Activated CD8-positive, alpha-beta memory T cell treated with anti-CD3 and anti-CD28 coated beads, Interleukin-2, amount 50 U/mL, for 1 hour (primary cell): ENCODE measurements around the gene KRT32.
"Not testable (repeated sequence)": the region's sequence is repeated elsewhere in the genome, so short reads cannot be mapped to it uniquely, and the experiment has no call there.

Source experiments
- DNase-seq: peaks from one replicate; pipeline ENCODE4 v3.0.0-alpha.2; 2020; ENCODE audit errors: extremely low read depth

The KRT32 gene

DNA sequence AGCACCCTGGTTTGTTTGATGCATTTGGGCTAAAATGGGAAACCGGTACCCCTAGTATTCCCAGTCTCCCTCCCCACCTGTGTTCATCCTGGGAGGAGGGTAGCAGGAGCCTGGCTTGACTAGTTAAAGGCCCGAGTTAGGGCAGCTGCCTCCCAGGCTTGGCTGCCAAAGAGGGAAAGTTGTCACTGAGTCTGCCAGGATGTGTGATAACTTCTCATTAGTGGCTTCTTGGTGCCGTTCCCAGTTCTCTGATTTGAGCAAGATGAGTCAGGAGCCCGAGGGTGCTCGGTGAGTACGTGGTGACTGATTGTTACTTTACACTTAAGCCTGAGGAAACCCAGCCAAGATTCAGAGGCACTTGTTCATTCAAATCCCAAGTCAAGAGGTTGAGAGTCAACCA is 2.5 kb downstream of the KRT32 start:
- no peak for DNase-seq

DNA sequence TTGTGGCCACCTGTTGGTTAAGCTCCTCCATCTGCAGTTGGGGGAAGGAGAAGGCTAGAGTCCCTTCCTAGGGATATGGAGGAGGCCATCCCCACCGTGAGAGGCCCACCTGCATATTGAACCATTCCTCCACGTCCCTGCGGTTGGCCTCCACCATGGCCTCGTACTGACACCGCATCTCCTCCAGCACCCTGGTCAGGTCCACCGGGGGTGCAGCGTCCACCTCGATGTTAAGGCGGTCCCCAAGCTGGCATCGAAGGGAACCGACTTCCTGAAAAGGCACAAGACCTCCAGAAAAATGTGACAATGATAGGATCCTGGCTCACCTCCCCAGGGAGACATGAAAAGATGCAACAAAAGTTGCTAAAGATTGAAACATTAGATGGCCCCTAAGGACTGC is 3.0 kb downstream of the KRT32 start:
- DNase-seq = no peak

DNA sequence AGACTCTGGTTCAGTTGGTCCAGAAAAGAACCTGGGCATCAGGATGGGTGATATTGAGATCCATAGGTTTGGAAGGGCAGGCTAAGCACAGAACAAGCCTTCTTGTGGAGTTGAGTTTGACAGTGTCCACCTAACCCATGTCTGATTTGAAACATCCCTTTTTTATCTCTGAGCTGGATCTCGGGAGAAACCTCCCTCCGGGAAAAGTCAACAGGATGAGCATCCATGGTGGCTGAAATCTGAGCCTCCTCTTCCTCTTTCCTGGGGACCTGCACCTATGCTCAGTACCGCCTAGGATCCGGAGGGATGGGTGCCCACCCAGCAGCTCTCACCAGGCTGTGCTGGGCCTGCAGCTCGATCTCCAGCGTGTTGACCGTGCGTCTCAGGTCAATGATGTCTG is 3.4 kb downstream of the KRT32 start:
- DNase-seq = no peak

DNA sequence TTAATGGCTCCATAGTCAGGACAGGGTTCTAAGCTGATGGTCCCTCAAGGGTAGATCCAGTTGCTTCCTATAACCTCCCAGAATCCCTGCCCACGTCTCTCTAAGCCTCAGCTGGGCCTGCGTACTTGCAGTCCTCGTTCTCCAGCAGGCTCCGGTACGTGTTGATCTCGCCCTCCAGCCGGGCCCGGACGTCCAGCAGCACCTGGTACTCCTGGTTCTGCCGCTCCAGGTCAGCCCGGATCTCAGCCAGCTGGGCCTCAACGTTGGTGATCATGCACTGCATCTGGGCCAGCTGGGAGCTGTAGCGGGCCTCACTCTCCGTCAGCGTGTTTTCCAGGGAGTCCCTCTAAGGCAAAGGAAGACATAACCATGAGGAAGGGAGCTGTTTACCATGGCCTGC is 4.5 kb downstream of the KRT32 start:
- DNase-seq = no peak

DNA sequence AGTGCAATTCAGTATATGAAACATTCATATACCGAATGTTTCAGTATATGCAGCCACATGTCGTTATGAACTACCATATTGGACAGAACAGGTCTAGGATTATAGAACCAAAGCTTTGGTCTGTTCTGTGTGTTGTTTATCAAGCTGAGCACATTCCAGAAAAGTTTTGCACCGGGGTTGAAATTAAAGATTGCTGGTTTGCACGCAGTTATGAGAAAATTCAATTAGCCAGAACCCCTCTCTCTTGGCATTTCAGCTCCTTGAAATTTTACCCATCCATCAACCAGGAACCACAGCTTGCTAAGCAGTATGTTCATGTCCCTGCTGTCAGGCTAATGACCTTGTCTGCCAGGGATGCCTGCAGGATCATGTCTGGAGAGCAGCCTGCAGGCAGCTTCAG is 9.5 kb downstream of the KRT32 start:
- no peak for DNase-seq

DNA sequence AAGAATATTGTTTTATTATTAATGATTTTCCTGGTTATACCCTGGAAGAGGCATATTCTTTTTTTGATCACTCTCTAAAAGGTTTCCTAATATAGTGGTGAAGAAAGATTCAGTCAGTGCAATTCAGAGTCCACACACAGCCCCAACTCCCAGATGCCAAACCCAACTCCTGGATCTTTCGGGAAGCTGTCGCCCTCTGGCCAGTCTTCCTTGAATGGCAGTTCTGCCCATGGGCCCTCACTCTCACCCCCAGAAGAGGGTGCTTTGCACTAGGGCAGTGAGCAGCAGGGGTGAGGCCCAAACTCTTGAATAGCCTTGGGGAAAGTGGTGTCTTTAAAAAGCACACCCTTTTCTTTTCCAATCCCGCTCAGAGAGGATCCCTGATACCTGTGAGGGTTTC is 11.0 kb downstream of the KRT32 start:
- no peak for DNase-seq

DNA sequence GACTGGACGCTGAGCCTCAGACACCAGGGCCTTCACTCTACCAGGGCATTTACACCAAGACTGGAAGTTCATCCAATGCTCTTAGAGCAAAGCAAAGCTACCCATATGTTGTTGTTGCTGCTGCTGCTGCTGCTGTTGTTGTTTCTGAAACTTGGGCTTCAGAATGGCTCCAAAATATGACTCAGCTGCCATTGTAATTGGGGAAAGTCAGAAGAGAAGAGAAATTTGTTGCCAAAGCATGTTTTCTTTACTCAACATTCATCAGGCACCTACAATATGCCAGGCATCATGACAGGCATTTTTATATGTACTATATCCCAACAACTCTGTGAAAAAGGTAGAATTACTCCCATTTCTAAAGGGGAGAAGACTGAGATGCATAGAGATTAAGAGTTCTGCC is 11.9 kb downstream of the KRT32 start:
- no peak for DNase-seq

DNA sequence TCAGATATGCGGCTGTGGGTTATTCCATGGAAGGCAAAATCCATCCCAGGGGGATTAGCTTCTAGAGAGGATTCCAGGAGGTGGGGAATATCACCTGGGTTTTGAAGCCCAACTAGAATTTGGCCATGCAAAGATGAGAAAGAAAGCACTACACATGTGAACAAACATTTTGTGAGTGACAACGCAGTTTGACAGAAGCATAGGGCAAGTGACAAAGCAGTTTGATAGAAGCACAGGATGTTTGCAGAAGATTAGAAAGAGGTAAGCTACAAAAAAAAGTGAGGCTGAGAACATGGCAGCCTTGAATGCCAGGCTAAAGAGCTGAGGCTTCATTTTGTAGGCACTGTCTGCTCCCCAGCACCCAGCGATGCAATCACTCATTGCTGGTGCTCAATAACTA is 14.1 kb downstream of the KRT32 start:
- DNase-seq = no peak

DNA sequence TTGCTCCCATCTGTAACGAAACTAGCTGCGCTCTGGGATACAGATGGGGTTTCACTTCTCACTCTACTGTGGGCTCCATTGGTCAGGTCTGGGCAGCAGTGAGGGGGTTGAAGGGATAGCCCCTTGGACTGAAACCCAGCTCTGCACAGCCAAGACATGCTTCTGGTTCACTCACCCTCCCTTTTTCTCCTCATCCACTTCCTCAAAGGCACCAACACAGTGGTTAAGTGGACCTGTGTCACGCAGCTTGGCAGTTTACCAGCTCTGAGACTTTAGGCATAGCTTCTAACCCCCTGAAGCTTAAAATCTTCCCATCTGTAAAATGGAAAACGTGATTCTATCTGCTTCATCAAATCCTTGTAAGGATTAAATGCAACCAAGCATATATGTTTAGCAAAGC is 14.9 kb downstream of the KRT32 start:
- DNase-seq = no peak

DNA sequence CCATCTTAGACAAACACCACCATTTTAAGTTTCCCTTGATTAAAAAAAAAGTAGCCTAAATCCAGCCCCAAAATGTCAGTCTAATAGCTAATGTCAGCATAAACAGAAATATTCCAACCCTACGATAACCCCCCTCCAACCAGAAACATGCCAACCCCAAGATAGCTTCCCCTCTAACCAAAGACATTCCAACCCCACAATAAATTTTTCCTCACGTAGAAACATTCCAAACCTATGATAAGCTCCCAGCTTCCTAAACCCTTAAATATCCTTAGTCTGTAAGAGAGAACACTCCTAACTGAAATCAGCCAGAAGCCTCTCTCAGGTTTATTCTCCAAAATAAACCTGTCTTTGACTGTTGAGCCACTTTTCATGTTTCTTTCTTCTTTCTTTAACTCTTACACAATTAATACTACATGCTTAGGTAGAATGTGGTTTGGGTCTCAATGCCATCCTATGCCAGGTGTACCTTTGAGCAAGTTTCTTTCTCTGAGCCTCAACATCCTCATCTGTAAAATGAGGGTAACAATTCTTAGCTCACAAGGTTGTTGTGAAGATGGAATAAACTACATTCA is 15.9 kb downstream of the KRT32 start:
- DNase-seq = no peak

DNA sequence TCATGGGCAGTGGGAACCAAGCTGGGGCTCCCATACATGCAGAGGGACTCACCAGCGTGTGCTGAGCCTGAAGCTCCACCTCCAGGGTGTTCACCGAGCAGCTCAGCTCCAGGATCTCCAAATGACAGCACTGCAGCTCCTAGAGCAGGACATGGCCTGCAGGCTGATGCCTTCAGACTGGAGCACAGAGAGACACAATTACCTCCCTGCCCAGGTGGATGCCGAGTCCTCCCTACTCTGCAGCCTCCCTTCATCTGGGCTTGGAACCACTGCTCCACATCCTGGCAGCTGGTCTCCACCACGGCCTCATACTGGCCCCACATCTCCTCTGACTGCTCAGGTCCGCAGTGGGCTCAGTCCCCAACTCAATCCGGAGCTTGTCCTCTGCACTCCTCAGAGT is 18.2 kb downstream of the KRT32 start:
- DNase-seq = no peak

DNA sequence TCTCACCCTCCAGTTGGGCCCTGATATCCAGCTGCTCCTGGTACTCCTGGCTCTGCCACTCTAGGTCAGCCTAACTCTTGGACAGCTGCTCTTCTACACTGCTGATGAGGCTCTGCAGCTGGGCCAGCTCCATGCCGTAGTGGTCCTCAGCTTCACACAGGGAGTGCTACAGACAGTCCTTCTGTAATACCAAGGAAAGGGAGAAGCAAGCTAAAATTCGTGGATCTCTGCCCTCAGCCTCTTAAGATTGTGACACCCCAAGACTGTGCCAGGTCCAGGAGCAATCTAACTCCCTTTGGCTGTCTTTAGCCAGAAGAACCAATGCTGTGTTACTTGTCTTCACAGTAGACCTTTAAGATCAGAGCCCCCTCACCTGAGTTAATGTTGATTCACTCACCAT is 18.7 kb downstream of the KRT32 start:
- DNase-seq = no peak

DNA sequence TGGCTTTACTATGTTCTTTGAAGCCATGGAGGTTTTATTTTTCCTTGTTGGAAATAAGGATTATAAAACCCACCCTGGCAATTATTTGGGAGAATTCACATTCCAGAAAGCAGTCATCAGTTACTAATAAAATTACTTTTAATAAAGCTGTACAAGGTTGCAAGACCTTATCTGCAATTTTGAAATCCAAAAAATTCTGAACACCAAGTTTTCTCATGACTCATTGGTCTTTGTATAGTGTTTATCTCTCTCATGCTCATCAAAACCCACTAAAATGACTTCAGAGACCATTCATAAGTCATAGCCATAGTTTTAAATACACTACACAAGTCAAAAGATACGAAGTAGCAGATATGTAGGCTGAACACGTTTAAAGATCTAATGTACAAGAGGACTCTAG is 20.4 kb downstream of the KRT32 start:
- no peak for DNase-seq

DNA sequence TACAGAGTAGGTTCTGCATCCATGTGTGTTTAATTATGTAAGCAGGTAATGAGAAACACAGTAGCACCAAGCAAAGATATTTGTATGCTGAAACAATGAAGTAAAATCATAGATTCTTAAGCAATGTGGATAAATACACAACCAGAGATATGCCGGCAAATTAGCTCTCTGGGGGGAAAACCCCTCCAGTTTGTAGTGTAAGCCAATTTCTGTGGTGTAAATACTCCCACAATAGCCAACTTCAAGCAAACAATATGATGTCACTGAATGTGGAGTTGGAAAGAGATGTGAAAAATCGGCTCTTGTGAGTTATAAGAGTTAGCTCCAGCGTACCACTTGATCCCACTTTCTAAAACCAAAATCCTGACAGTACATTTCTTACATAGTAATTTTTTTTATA is 22.5 kb downstream of the KRT32 start:
- no peak for DNase-seq

DNA sequence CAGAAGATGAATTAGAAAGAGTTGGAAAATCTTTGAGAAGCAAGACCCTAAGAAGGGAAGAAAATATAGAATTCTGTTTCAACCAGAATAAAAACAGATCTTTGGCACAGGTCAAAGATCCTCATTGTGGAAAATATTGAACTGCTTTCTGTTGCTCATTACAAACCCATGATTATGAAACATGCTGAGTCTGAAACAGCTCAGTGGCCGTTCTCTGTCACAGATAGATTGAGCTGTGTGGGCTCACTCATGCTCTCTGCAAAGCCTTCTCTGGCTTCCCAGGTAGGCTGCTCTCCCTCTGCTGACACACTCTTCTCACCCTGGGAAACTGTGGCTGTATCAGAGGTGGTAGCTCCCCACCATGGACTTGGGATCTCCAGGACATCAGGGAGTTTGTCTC is 23.0 kb downstream of the KRT32 start:
- DNase-seq = no peak

DNA sequence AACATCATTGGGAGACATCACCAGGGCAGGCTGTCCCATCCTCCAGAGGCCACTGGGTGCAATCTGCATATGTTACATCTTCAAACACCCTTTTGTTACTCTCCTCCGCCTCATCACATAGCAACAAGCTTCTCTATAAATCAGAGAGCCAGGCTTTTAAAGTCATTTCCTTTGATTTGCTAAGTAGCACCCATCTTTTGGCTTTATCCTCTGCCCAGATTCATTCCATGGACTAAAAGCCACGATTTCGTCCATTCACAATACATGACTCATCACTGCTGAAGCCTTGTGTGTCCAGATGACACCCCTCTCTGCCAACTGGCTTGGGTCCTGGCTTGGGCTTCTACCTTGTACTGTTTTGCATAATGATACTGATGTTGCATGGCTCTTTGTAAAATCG is 24.4 kb downstream of the KRT32 start:
- DNase-seq = no peak

DNA sequence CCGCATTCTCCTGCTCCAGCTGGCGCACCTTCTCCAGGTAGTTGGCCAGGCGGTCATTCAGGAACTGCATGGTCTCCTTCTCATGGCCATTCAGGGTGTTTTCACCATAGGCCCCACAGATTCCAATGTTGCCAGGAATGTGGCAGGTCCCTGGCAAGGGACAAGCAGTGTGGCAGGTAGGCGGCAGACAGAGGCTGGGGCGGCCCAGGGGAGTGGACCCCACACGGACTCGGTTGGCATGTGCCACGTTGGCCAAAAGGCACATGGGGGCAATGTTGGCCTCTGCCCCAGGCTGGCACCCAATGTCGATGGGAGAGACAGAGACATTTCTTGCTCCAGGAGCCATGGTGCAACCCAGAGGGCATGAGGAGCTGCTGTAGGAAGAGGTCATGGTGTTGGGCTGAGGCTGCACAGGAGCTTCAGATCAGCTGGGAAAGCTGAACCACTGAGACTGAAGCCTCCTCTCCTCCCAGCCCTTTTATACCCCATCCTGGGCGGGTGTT is 26.6 kb downstream of the KRT32 start, which contains the start of gene KRT38:
Gene KRT38, minus strand, starts transcription at position 453 of the 503 bp plus-strand sequence. Its CDS starts 62 bp downstream, at position 391.
- DNase-seq = no peak

DNA sequence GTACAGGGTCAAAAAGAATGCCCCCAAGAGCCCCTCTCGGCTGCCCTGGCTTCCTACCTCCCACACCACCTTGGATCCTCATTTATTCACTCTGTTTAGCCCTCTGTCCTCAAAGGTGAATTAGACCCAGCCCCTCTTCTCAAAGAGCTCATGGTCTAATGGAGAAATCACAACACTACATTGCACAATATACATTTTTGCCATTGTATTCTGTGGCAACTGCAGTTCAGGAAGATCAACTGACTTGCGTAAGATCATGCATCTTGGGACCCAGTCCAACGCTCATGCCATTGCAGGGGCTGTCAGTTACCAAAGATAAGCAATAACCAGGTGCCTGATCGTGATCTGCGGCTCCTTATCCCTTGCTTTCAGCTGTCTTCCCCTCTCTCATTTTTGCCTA is 27.8 kb downstream of the KRT32 start:
- no peak for DNase-seq

DNA sequence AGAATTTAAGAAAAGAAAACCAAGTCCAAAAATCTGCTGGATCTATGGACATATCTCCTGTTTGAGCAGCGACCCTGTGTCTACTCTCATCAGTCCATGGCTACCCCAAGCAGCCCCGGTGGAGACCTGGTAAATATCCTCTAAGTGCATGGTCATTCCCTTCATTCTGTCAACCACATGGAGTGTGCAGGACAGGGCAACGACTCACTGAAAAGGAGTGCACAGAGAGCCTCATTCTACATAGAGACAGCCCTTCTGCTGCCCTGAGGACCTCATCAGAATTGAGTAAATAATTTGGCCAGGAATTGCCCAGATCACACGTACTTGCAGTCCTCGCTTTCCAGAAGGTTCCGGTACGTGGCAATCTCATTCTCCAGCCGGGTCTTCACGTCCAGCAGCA is 29.4 kb downstream of the KRT32 start:
- DNase-seq = no peak

DNA sequence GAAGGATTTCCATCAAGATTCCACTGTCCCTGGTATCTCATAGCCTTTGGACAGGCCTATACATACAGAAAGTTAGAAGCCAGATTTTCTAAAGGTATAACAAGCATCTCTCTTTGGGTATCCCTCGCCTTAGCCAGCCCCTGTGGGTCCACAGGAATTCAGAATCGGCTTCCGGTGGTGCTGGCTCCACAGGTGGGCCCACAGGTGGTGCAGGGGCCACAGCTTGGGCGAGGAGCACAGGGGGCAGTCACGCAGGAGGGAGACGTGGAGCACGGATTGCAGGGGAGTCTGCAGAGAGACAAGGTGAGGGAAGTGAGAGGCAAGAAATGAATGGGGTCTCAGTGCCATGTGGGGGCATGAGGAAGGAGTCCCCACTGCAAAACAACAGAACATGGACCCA is 29.9 kb downstream of the KRT32 start:
- DNase-seq = no peak

DNA sequence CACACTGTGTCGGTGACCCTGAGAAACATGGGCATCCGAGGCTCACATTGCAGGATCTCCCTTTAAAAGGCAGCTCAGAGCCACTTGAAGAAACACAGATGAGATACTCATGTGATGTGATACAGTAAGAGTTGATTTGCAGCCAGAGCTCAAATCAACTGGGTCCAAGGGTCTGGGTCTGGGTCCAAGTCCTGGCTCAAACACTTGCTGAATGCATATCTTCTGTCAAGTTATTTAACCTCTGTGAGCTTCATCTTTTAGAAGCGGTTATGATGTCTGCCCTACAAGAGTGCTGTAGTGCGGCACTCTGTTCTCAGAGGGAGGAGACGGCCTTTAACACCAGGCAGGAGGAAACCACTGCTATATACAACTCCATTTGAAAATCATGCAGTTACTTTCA is 32.8 kb downstream of the KRT32 start:
- DNase-seq = no peak

DNA sequence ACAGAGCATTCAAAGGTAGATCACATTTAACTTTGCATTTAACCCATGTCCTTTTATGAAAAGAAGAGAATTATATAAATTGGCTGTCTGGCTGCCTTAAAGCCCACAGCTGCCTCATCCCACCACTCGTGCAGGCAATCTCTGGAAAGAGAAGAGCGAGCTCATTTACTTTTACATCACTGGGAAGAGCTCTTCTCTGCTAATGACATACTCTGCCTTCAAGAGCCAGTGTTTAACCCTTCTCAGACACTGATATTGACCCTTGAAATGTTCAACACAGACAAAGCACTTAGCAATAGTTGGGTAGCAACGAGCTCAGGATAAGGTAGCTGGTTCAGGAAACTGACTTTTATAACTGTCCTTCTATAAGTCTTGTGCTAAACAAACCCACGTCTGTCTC is 33.2 kb downstream of the KRT32 start:
- no peak for DNase-seq

DNA sequence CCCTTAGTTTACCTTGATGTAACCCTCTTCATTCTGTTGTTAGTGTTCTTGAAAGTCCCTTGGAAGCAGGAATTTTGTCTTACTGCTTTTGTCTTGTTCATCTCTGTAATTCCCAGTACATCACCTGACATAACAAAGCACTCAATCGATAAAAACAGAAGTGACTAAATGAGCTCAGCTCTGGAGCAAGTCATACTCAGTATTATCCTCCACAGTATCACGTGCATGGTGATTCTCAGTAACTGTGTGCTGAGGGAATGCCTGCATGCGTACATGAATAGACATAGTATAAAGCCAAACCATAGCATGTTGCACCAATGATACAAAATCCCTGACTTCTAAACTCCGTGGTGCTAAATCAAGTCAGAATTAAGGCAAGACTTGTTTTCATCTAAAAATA is 33.6 kb downstream of the KRT32 start:
- no peak for DNase-seq

DNA sequence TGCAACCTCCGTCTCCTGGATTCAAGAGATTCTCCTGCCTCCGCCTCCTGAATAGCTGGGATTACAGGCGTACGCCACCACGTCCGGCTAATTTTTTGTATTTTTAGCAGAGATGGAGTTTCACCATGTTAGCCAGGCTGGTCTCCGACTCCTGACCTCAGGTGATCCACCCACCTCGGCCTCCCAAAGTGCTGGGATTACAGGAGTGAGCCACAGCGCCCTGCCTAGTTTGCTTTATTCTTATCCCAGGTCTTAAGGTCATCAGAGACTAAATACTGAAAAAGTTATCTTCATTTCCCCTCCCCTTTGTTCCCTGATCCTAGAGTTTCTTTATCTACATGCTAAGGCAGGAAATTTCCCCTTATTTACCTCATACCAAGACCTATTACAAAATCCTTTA is 36.8 kb downstream of the KRT32 start:
- DNase-seq = not testable (repeated sequence)
